DOHH2 (cell line): ENCODE results near the gene ZMYND8.

ENCODE experiments used
- H3F3A ChIP-seq: fragments of 200-600 bp; sonication (generic), shearing (Covaris generic); 2 replicates; pipeline ENCODE4 v1.6.0; 2016; ENCODE audit warnings: antibody characterized with exemption, mild to moderate bottlenecking; ENCODE audit not compliant: control insufficient read depth, insufficient read depth
- H3K27ac ChIP-seq: fragments of 200-600 bp; sonication (generic); 2 replicates; pipeline ENCODE4 v1.5.1; 2014; ENCODE audit warnings: low read depth, mild to moderate bottlenecking, low read length, moderate library complexity
- H3K27me3 ChIP-seq: fragments of 200-600 bp; sonication (generic); 2 replicates; pipeline ENCODE4 v1.6.1; 2014; ENCODE audit warnings: mild to moderate bottlenecking, low read length, mixed read lengths; ENCODE audit not compliant: control insufficient read depth
- H3K36me3 ChIP-seq: fragments of 200-600 bp; sonication (generic); 2 replicates; pipeline ENCODE4 v1.6.1; 2014; ENCODE audit warnings: mild to moderate bottlenecking, low read length, moderate library complexity, mixed read lengths; ENCODE audit not compliant: control insufficient read depth
- H3K4me1 ChIP-seq: fragments of 200-600 bp; sonication (generic); 2 replicates; pipeline ENCODE4 v1.6.1; 2014; ENCODE audit warnings: mild to moderate bottlenecking, low read length, mixed read lengths; ENCODE audit not compliant: control insufficient read depth
- H3K4me2 ChIP-seq: fragments of 200-600 bp; sonication (generic); 2 replicates; pipeline ENCODE4 v1.6.0; 2014; ENCODE audit warnings: mild to moderate bottlenecking, low read length, moderate library complexity
- H3K4me3 ChIP-seq: fragments of 200-600 bp; sonication (generic); 2 replicates; pipeline ENCODE4 v1.5.1; 2014; ENCODE audit warnings: mild to moderate bottlenecking, low read length, mixed read lengths
- H3K79me2 ChIP-seq: fragments of 200-600 bp; sonication (generic); 2 replicates; pipeline ENCODE4 v1.6.1; 2014; ENCODE audit warnings: mild to moderate bottlenecking, low read length, mixed read lengths; ENCODE audit not compliant: control insufficient read depth
- H3K9me2 ChIP-seq: fragments of 200-600 bp; sonication (generic); replicated peaks from 2 replicates; pipeline ENCODE4 v1.6.1; 2014; ENCODE audit warnings: mild to moderate bottlenecking, low read length, mixed read lengths; ENCODE audit not compliant: control insufficient read depth
- H3K9me3 ChIP-seq: fragments of 200-600 bp; sonication (generic); 2 replicates; pipeline ENCODE4 v1.6.1; 2014; ENCODE audit warnings: antibody characterized with exemption, low read length, mixed read lengths; ENCODE audit not compliant: control insufficient read depth, insufficient read depth
- H4K20me1 ChIP-seq: fragments of 200-600 bp; sonication (generic); 2 replicates; pipeline ENCODE4 v1.6.0; 2014; ENCODE audit warnings: low read depth, mild to moderate bottlenecking, antibody characterized with exemption, low read length, moderate library complexity; ENCODE audit not compliant: control insufficient read depth, insufficient read depth
- CTCF ChIP-seq: fragments of 200-600 bp; sonication (generic); IDR thresholded peaks from one replicate; pipeline ENCODE4 v1.5.1; 2014; ENCODE audit warnings: antibody characterized with exemption, mild to moderate bottlenecking, low read depth, low read length; ENCODE audit not compliant: poor library complexity, severe bottlenecking
- EZH2phosphoT487 ChIP-seq: fragments of 200-600 bp; sonication (generic); IDR thresholded peaks from 2 replicates; pipeline ENCODE4 v1.6.1; 2017; ENCODE audit warnings: borderline replicate concordance, mild to moderate bottlenecking, antibody characterized with exemption, low read length, moderate library complexity, mixed read lengths

The ZMYND8 gene

DNA sequence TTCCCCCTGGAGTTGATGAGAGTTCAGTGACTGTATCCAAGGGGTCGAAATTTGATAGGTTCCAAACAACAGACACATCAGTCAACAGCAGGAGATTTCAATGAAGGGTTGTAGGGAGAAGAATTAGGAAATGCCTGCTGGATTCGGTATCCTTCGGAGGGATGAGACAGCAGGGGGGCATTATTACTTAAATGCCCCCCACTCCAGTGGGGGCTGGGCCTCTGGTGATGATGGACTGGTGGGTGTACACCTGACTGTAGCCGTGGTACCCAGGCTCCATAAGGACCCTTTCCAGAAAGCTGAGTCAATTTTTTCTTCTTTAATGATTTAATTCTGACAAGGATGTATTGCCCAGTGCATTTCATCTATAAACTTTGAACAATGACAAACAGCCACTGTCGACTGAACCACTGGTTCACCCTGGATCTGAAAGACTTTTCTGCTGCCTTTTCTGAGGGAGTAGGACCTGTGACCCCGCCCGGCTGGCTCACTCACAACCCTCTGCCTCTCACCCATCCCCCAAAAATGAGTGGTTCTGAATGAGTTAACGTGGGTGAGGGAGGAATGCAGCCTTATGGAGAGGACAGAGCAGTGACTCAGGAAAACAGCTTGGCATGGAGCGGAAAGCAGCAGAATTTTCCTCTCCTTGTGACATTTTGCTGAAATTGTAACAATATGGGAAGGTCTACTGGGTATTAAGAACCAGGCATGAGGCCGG lies 41.0 kb downstream of the ZMYND8 start:
- Histone ChIP-seq H3K27me3 (no peaks in the 10 kb centered on the region), H3K36me3 (peaks cover 34% of the 10 kb centered on the region), H3K9me2 (no peaks in the 10 kb centered on the region), H3F3A (no peaks in the 10 kb centered on the region), H3K4me3 (no peak overlapping the region), H3K79me2 (peaks cover 97% of the 10 kb centered on the region), H3K9me3 (no peaks in the 10 kb centered on the region), H4K20me1 (peaks cover 6% of the 10 kb centered on the region; the same call in 1 of the 2 replicates), H3K27ac (no peak overlapping the region), H3K4me2 (no peak overlapping the region), H3K4me1 (peaks cover 23% of the 10 kb centered on the region)
- TF ChIP-seq CTCF (no peak), EZH2phosphoT487 (no peak)

GRCh38 chr20:47314647-47315338 lies 41.7 kb downstream of the ZMYND8 start:
- H3K9me3 ChIP-seq: no peaks in the 10 kb centered on the region
- H3K4me1 ChIP-seq: peaks cover 23% of the 10 kb centered on the region
- H4K20me1 ChIP-seq: peaks cover 6% of the 10 kb centered on the region; the same call in 1 of the 2 replicates
- H3K4me3 ChIP-seq: no peak overlapping the region
- H3K4me2 ChIP-seq: no peak overlapping the region
- no peaks in the 10 kb centered on the region for H3F3A ChIP-seq
- H3K27me3 ChIP-seq: no peaks in the 10 kb centered on the region
- no peaks in the 10 kb centered on the region for H3K9me2 ChIP-seq
- TF ChIP-seq CTCF (no peak), EZH2phosphoT487 (no peak)
- peaks cover 41% of the 10 kb centered on the region for H3K36me3 ChIP-seq
- H3K79me2 ChIP-seq: peaks cover 97% of the 10 kb centered on the region
- H3K27ac ChIP-seq: no peak overlapping the region

- H3K79me2 ChIP-seq: peaks cover 84% of the 10 kb centered on the region
- no peak overlapping the region for H3K4me2 ChIP-seq
- no peak for TF ChIP-seq CTCF
- no peak for TF ChIP-seq EZH2phosphoT487
- no peaks in the 10 kb centered on the region for H3K27me3 ChIP-seq
- H3F3A ChIP-seq: no peaks in the 10 kb centered on the region
- H3K4me3 ChIP-seq: no peak overlapping the region
- no peaks in the 10 kb centered on the region for H3K9me3 ChIP-seq
- peaks cover 56% of the 10 kb centered on the region for H3K36me3 ChIP-seq
- peaks cover 5% of the 10 kb centered on the region for H3K4me1 ChIP-seq
- H3K9me2 ChIP-seq: no peaks in the 10 kb centered on the region
- peaks cover 6% of the 10 kb centered on the region; the same call in 1 of the 2 replicates for H4K20me1 ChIP-seq
- no peak overlapping the region for H3K27ac ChIP-seq
Measured at GRCh38 chr20:47311967-47312681, 44.4 kb downstream of the ZMYND8 start.
